GM15510 (cell line): Measurements from ENCODE around the gene SPOCK1.

Source experiments
- POLR2A ChIP-seq: IDR thresholded peaks from 3 replicates; pipeline ENCODE4 v1.6.1; 2011; ENCODE audit warnings: borderline replicate concordance; ENCODE audit not compliant: insufficient read length; ENCODE audit errors: extremely low read depth

The SPOCK1 gene

GRCh38 chr5:137085206-137085605 lies 413.9 kb downstream of the SPOCK1 start:
- TF ChIP-seq POLR2A, result no peak

- no peak for TF ChIP-seq POLR2A
These were observed 415.1 kb downstream of the SPOCK1 start for GRCh38 chr5:137084016-137084415.

- TF ChIP-seq POLR2A, result no peak
These were observed 416.2 kb downstream of the SPOCK1 start for GRCh38 chr5:137082951-137083350.

- TF ChIP-seq POLR2A, result no peak
These were observed 420.9 kb downstream of the SPOCK1 start for GRCh38 chr5:137078171-137078665.

GRCh38 chr5:137075163-137075970 lies 423.8 kb downstream of the SPOCK1 start:
- TF ChIP-seq POLR2A, result no peak

- TF ChIP-seq POLR2A, result no peak
These were observed 425.9 kb downstream of the SPOCK1 start for GRCh38 chr5:137073189-137073588.

GRCh38 chr5:137072361-137073115 lies 426.6 kb downstream of the SPOCK1 start:
- TF ChIP-seq POLR2A, result no peak

GRCh38 chr5:137071931-137072330 lies 427.2 kb downstream of the SPOCK1 start:
- TF ChIP-seq POLR2A, result no peak

- no peak for TF ChIP-seq POLR2A
These were observed 427.6 kb downstream of the SPOCK1 start for GRCh38 chr5:137071526-137071925.

- no peak for TF ChIP-seq POLR2A
These were observed 428.6 kb downstream of the SPOCK1 start for GRCh38 chr5:137070521-137070920.

GRCh38 chr5:137069358-137069757 lies 429.8 kb downstream of the SPOCK1 start:
- no peak for TF ChIP-seq POLR2A

GRCh38 chr5:137061382-137061781 lies 437.7 kb downstream of the SPOCK1 start:
- TF ChIP-seq POLR2A, result no peak

GRCh38 chr5:137058089-137058488 lies 441.0 kb downstream of the SPOCK1 start:
- no peak for TF ChIP-seq POLR2A

GRCh38 chr5:137056676-137057075 lies 442.4 kb downstream of the SPOCK1 start:
- no peak for TF ChIP-seq POLR2A

- TF ChIP-seq POLR2A, result no peak
These were observed 443.8 kb downstream of the SPOCK1 start for GRCh38 chr5:137055271-137055872.
